Esophagus mucosa (tissue), 1 donor: ENCODE measurements around the gene TTC3. TPM values are rescaled to one million over a fixed set of nuclear protein-coding genes. Genes with fewer than 3 reads are reported as not detected.

Experiments
- ATAC-seq: fragments of 200-7000 bp; cut with Tn5 transposase; one replicate; pipeline ENCODE4 v1.9.1; 2020
- total RNA-seq: library from RNA; stranded (reverse); gene quantifications from one replicate; pipeline ENCODE4 v1.2.4, GENCODE V29; 2023
- donor health status: DM: yes; HTN: yes; CAD: no.

TTC3 gene
- total RNA-seq, 1 donor from 2014 or later: 39.8 TPM

DNA sequence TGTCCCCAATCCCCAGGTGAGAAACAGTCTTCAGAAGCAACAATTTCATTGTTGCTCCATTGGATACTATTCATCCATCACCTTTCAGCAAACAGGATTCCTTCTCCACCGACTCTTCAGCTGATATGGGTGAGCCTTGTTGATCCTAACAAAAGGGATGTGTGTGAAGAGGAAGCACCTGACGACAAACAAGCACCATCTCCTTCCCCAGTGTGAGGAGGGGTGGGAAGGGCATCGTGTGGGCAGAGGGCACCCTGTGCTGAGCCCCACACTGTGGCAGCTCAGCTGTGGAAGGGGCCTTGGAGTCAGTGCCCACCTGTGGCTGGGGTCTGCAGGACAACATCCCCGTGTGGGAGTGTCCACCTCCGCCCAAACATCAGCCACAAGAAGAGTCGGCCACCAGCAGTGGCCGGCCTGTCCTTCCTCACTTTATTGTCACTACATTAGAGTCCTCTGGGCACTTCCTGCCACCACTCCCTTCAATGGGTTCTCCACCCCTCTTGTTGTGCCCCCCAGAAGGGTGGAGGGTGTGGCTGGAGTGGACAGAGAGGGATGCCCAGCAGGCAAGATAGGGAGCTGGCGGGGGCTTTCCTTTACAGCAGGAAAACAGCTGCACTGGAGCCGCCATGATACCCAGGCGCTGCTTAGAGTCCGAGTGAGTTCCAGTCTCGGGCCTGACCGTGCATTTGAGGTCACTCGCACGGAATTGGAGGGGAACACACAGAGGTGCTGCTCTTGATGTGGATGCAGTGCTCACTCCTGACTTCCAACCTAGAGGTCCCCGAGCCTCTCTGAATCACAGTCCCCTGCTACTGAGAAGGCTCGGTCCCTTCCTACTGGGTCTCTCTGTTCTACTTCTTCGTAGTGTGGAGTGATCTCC, 153.2 kb downstream of the TTC3 start:
- no peak for ATAC-seq

GRCh38 chr21:37227071-37228002, 154.3 kb downstream of the TTC3 start:
- ATAC-seq: no peak

- ATAC-seq: no peak
Observed at GRCh38 chr21:37228003-37228400, 154.9 kb downstream of the TTC3 start.

- ATAC-seq: peak; percentile 85
Observed at GRCh38 chr21:37230632-37231248, 157.7 kb downstream of the TTC3 start.

DNA sequence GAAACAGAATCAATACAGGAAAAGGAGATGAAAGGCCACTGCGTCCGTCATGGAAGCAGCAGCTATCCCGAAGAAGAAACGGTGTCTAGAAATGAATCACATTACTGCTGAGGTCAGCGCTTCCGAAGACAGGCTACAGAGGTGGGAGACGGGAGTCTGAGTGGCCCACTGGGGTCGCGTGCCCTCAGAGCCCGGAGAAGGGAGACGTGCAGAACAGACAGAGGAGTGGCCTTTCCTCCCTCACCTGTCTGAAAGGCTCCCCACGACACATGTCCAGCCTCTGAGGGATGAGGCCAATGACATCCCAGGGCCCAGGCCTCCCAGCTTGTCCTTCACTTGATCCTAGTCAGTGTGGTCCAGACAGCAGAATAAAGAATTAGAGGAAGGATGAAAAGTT, 158.2 kb downstream of the TTC3 start:
- no peak for ATAC-seq

- no peak for ATAC-seq
Observed at GRCh38 chr21:37231671-37232070, 158.6 kb downstream of the TTC3 start.

- ATAC-seq: no peak
Observed at GRCh38 chr21:37232274-37233018, 159.4 kb downstream of the TTC3 start.

DNA sequence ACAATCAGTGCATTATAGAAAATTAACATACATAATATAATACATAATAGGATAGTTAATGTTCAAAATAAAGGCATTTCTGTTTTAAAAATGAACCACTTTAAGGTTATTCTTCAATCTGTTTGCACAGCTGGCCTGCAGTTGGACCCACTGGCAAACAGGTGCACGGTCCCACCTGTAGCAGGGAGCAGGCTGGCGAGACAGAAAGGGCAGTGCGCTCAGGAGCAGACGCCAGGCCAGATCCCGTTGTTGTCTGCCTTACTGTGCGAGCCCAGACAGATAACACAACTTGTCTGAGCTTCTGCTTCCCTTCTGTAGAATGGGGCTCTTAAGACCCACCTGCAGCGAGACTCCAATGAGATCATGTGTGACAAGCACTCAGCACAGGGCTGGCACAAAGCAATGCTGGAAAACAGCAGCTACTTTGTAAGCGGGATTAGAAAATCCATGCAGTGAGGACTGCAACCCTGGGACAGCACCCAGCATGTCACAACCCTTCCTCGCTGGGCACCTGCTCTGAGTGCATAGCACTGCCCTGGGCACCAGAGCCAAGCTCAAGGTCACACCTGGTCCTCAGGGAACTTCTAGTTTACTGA, 160.6 kb downstream of the TTC3 start:
- ATAC-seq: no peak

- ATAC-seq: no peak
Observed at GRCh38 chr21:37237346-37237745, 164.3 kb downstream of the TTC3 start.

GRCh38 chr21:37237764-37238163, 164.7 kb downstream of the TTC3 start:
- ATAC-seq: no peak

DNA sequence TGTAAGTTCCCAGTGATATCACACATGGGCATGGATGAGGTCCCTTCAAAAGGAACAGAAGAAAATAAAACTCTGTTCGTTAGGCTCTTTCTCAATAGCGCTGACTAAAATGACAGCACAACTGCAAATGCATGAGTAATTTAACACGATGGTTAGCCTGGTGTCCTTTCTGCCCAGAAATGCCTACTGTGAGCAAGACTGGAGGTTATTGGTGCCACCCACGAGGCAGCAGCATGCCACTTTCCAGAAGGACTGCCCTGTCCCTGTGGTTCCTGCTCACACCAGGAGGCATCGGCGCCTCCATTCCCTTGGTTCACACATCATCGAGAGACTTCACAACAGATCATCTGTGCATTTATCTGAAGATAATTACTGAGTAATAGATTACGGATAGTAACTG, 167.9 kb downstream of the TTC3 start:
- ATAC-seq: no peak

GRCh38 chr21:37241426-37241825, 168.4 kb downstream of the TTC3 start:
- no peak for ATAC-seq

DNA sequence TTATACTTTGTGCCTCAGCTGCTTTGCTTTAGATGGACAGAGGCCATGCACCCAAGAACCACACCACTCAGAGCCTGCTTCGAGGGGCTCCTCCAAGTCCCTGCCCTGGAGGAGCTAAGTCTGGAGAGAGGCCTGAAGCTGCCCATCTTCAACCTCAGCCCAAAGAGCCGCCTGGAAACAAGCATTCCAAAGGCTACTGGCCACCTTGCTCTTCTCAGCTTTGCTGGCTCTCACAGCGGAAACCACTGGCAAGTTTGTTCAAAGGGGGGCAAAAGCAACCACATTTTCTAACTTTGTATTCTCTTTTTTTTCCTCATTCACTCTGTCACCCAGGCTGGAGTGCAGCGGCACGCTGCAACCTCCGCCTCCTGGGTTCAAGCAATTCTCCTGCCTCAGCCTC, 170.9 kb downstream of the TTC3 start:
- no peak for ATAC-seq

GRCh38 chr21:37244501-37245095, 171.5 kb downstream of the TTC3 start:
- no peak for ATAC-seq

GRCh38 chr21:37245151-37245550, 172.1 kb downstream of the TTC3 start:
- ATAC-seq: no peak

DNA sequence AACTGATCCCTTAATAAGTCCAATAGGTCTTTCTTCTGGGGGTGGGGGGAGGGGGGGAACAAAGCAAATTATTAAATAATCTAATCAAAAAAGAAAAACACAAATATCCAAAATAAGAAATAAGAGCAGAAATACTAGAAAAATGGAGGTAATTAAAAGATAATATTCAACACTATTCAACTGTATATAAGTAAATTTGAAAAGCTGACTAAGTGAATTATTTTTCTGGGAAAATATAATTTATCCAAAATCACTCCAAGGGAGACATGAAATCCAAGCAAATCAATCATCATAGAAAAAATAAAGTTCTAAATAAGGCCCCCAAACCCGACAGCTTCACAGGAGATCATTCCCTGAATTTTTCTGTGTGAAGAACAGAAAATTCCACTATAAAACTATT, 175.2 kb downstream of the TTC3 start:
- no peak for ATAC-seq

GRCh38 chr21:37249112-37249904, 176.3 kb downstream of the TTC3 start:
- no peak for ATAC-seq

DNA sequence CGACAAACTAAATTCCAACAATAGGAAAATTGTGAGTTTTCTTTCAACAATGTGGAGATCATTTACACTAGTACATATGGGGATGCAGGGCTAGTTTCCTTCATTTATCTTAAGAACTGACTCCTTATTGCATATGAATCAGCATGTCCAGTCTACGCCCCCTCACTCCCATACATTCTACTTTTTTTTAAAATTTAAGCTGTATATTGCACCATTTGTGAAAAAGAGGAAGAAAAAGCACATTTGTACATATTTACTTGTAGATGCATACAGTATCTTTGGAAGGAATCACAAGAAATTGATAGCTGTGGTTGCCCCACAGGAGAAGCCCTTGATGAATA, 178.2 kb downstream of the TTC3 start:
- no peak for ATAC-seq
